ENCODE measurements around the gene CCSER1.

Gene CCSER1

GRCh38 chr4:90127223-90127705, at the start of gene CCSER1:
Gene CCSER1 (plus strand): TSS chr4:90127394.
- no peaks in the 10 kb centered on the region for H3K36me3 Mint-ChIP-seq
- H3K4me3 Mint-ChIP-seq: peak within 1 kb of the TSS; percentile 61
- H3K4me1 Mint-ChIP-seq: peaks cover 12% of the 10 kb centered on the region
- no peaks in the 10 kb centered on the region for H3K9me3 Mint-ChIP-seq
- H3K27ac Mint-ChIP-seq: peak within 1 kb of the TSS; percentile 36
- ATAC-seq (peak; percentile 76), DNase-seq (ENCODE audit: low spot score in 2 of 2) (no peak)

DNA sequence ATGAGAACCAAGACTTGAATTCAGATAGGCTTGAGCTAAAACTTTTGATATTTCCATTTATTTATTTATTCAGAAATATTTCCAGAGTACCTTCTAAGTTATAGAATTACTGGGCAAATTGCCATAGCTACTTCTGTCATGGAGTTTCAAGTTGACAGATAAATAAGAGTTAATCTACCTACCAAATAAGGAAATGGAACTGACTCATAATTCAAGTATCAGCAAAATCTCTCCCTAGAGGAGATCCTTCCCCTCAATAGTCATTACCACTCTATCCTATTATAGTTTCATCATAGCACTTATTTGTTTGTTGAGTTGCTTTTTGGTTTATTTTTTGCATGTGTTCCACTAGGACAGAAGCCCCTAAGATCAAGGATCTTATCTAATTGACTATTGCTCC, 48.8 kb upstream of the CCSER1 start:
- ATAC-seq (no peak), DNase-seq (ENCODE audit: low spot score in 2 of 2) (no peak)
- Mint-ChIP-seq H3K4me1 (no peaks in the 10 kb centered on the region), H3K9me3 (no peaks in the 10 kb centered on the region), H3K36me3 (no peaks in the 10 kb centered on the region), H3K27ac (no peak overlapping the region), H3K4me3 (no peak overlapping the region)

GRCh38 chr4:90080116-90080515, 47.1 kb upstream of the CCSER1 start:
- Mint-ChIP-seq H3K4me3 (no peak overlapping the region), H3K36me3 (no peaks in the 10 kb centered on the region), H3K9me3 (no peaks in the 10 kb centered on the region), H3K27ac (no peak overlapping the region), H3K4me1 (no peaks in the 10 kb centered on the region)
- no peak for DNase-seq (ENCODE audit: low spot score in 2 of 2)
- ATAC-seq: no peak

GRCh38 chr4:90081432-90082144, 45.6 kb upstream of the CCSER1 start:
- H3K27ac Mint-ChIP-seq: no peak overlapping the region
- DNase-seq (ENCODE audit: low spot score in 2 of 2) (no peak), ATAC-seq (no peak)
- H3K4me1 Mint-ChIP-seq: no peaks in the 10 kb centered on the region
- no peaks in the 10 kb centered on the region for H3K36me3 Mint-ChIP-seq
- no peak overlapping the region for H3K4me3 Mint-ChIP-seq
- H3K9me3 Mint-ChIP-seq: no peaks in the 10 kb centered on the region

DNA sequence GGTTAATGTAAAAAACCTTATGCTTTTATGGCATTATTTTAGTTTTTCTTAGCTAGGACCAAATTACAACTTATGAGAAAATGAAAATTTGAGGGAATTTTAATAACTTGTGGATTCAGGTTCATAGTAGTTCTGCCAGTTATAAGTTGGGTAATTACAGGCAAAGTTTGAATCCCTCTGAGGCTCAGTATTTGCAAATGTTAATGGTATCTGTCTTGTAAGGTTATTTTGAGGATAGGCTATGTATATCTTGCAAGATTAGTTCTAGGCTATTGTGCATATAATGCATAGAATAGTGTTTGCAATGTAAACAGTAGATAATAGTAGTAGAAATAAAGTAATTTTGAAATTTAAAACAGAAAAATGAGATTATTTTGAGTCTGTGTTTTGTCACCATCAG, 44.7 kb upstream of the CCSER1 start:
- no peaks in the 10 kb centered on the region for H3K4me1 Mint-ChIP-seq
- no peak for ATAC-seq
- no peaks in the 10 kb centered on the region for H3K9me3 Mint-ChIP-seq
- no peak for DNase-seq (ENCODE audit: low spot score in 2 of 2)
- no peaks in the 10 kb centered on the region for H3K36me3 Mint-ChIP-seq
- H3K27ac Mint-ChIP-seq: no peak overlapping the region
- H3K4me3 Mint-ChIP-seq: no peak overlapping the region

- no peak overlapping the region for H3K27ac Mint-ChIP-seq
- H3K9me3 Mint-ChIP-seq: no peaks in the 10 kb centered on the region
- no peak for DNase-seq (ENCODE audit: low spot score in 2 of 2)
Measured at GRCh38 chr4:90084277-90084966, 42.8 kb upstream of the CCSER1 start.

DNA sequence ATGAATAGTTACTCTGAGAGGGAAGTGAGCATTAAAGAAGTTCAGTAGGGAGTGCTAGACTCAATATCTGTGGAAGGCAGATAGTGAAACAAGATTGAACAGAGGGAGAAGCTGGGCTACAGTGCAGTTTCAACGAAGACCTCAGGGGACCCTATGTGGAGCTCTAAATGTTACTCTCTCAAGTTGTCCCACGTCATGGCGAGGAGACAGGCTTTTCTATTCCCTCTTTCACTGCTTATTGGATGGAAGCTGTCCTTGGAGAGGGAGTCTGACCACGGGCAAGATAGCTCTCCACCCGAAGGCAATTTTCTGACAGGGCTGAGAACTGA, 42.3 kb upstream of the CCSER1 start:
- ATAC-seq (peak; percentile 11), DNase-seq (ENCODE audit: low spot score in 2 of 2) (no peak)
- H3K36me3 Mint-ChIP-seq: no peaks in the 10 kb centered on the region
- no peaks in the 10 kb centered on the region for H3K9me3 Mint-ChIP-seq
- H3K4me3 Mint-ChIP-seq: no peak overlapping the region
- H3K4me1 Mint-ChIP-seq: no peaks in the 10 kb centered on the region
- H3K27ac Mint-ChIP-seq: no peak overlapping the region

More at GRCh38 chr4:90084277-90084966, 42.8 kb upstream of the CCSER1 start:
- Mint-ChIP-seq H3K36me3 (no peaks in the 10 kb centered on the region), H3K4me1 (no peaks in the 10 kb centered on the region), H3K4me3 (no peak overlapping the region)
- peak; percentile 42 for ATAC-seq

GRCh38 chr4:90093526-90093925, 33.7 kb upstream of the CCSER1 start:
- no peaks in the 10 kb centered on the region for H3K4me1 Mint-ChIP-seq
- no peaks in the 10 kb centered on the region for H3K9me3 Mint-ChIP-seq
- no peak overlapping the region for H3K27ac Mint-ChIP-seq
- DNase-seq (ENCODE audit: low spot score in 2 of 2): no peak
- no peak overlapping the region for H3K4me3 Mint-ChIP-seq
- no peaks in the 10 kb centered on the region for H3K36me3 Mint-ChIP-seq
- ATAC-seq: no peak

- H3K4me1 Mint-ChIP-seq: no peaks in the 10 kb centered on the region
- DNase-seq (ENCODE audit: low spot score in 2 of 2): no peak
- H3K36me3 Mint-ChIP-seq: no peaks in the 10 kb centered on the region
- no peak overlapping the region for H3K4me3 Mint-ChIP-seq
- no peak for ATAC-seq
- no peak overlapping the region for H3K27ac Mint-ChIP-seq
- H3K9me3 Mint-ChIP-seq: peaks cover 2% of the 10 kb centered on the region
Measured at GRCh38 chr4:90095000-90095399, 32.2 kb upstream of the CCSER1 start.

- Mint-ChIP-seq H3K36me3 (no peaks in the 10 kb centered on the region), H3K27ac (no peak overlapping the region), H3K9me3 (peaks cover 6% of the 10 kb centered on the region), H3K4me3 (no peak overlapping the region), H3K4me1 (no peaks in the 10 kb centered on the region)
- peak; percentile 54 for ATAC-seq
- no peak for DNase-seq (ENCODE audit: low spot score in 2 of 2)
Measured at GRCh38 chr4:90099812-90100211, 27.4 kb upstream of the CCSER1 start.

GRCh38 chr4:90103991-90104390, 23.2 kb upstream of the CCSER1 start:
- no peak overlapping the region for H3K27ac Mint-ChIP-seq
- DNase-seq (ENCODE audit: low spot score in 2 of 2) (no peak), ATAC-seq (no peak)
- H3K4me1 Mint-ChIP-seq: no peaks in the 10 kb centered on the region
- no peak overlapping the region for H3K4me3 Mint-ChIP-seq
- H3K36me3 Mint-ChIP-seq: no peaks in the 10 kb centered on the region
- H3K9me3 Mint-ChIP-seq: peaks cover 6% of the 10 kb centered on the region

DNA sequence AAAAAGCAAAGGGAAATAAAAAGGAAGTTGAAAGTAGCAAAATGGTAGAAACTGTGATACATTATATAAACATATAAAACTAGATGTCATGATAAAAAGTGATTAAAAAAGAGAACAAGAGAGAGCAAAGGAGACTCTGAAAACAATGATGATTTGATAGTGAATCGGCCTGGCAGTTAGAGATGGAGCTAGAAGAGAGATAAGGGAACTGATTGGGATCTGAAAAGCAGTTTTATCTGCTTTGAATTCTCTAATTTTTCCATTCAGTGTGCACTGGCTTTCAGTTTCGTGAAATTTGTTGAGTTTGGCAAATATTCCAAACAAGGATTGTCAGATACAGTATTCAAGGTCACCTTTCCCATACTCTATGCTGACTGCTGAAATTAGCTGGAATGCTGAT, 21.9 kb upstream of the CCSER1 start:
- DNase-seq (ENCODE audit: low spot score in 2 of 2) (no peak), ATAC-seq (no peak)
- Mint-ChIP-seq H3K4me1 (no peaks in the 10 kb centered on the region), H3K36me3 (no peaks in the 10 kb centered on the region), H3K4me3 (no peak overlapping the region), H3K9me3 (peaks cover 3% of the 10 kb centered on the region), H3K27ac (no peak overlapping the region)

- no peak overlapping the region for H3K4me3 Mint-ChIP-seq
- no peak overlapping the region for H3K27ac Mint-ChIP-seq
- DNase-seq (ENCODE audit: low spot score in 2 of 2) (no peak), ATAC-seq (no peak)
- no peaks in the 10 kb centered on the region for H3K36me3 Mint-ChIP-seq
- H3K9me3 Mint-ChIP-seq: peaks cover 3% of the 10 kb centered on the region
- H3K4me1 Mint-ChIP-seq: no peaks in the 10 kb centered on the region
Measured at GRCh38 chr4:90112715-90113114, 14.5 kb upstream of the CCSER1 start.

DNA sequence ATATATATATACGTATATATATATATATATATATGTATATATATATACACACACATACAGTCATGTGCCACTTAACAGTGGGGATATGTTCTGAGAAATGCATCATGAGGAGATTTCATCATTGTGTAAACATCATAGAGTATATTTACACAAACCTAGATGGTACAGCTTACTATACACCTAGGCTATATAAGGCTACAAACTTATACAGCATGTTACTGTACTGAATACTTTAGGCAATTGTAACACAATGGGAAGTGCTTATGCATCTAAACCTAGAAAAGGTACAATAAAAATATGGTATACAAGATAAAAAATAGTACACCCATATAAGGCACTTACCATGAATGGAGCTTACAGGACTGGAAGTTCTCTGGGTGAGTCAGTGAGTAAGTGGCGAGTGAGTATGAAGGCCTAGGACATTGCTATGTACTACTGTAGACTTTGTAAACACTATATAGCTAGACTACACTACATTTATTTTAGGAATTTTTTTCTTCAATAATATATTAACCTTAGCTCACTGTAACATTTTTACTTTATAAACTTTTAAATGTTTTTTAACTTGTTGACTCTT, 13.2 kb upstream of the CCSER1 start:
- peaks cover 3% of the 10 kb centered on the region for H3K9me3 Mint-ChIP-seq
- DNase-seq (ENCODE audit: low spot score in 2 of 2) (no peak), ATAC-seq (no peak)
- H3K36me3 Mint-ChIP-seq: no peaks in the 10 kb centered on the region
- no peaks in the 10 kb centered on the region for H3K4me1 Mint-ChIP-seq
- no peak overlapping the region for H3K4me3 Mint-ChIP-seq
- H3K27ac Mint-ChIP-seq: no peak overlapping the region

DNA sequence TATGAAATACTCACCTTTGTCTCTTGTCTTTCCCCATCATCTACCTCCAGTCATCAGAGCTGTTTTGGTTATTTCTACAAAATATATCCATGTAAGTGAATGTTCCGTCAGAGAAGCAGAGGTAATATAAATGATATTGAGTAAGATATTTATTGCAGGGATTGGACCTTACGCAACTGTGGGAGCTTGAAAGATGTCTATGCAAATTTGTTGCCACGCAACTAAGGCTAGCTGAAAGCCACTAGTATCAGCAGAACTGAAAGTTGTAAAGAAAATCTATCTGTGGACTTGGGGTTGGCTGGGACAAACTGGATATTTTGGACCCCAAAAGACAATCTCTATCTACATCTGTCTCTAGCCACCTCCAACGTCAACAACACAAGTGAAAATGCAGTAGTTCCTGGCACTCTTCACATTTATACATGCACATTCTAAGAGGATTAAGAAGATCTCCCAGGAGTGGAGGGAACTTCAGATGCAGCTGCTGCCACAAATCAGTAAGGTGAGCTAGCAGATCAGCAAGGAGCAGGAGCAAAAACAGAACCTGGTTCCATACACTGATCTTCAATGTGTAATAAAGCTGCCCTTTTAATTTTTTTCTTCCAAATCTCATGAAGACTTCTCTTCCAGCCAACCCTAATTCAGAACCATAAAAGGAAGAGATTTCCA, 8.5 kb upstream of the CCSER1 start:
- Mint-ChIP-seq H3K4me1 (no peaks in the 10 kb centered on the region), H3K36me3 (no peaks in the 10 kb centered on the region), H3K27ac (no peak overlapping the region), H3K4me3 (no peak overlapping the region), H3K9me3 (peaks cover 3% of the 10 kb centered on the region)
- DNase-seq (ENCODE audit: low spot score in 2 of 2) (no peak), ATAC-seq (no peak)
